Activated naive CD8-positive, alpha-beta T cell (primary cell): ENCODE measurements around the gene PCDH9.
"Not testable (repeated sequence)": the region's sequence is repeated elsewhere in the genome, so short reads cannot be mapped to it uniquely, and the experiment has no call there.

Source experiments
- H3K27ac Mint-ChIP-seq: one replicate; pipeline ENCODE4 v1.8.0; 2021; ENCODE audit warnings: mixed read lengths
- H3K27me3 Mint-ChIP-seq: one replicate; pipeline ENCODE4 v1.8.0; 2021; ENCODE audit warnings: mixed read lengths
- H3K36me3 Mint-ChIP-seq: one replicate; pipeline ENCODE4 v1.8.0; 2021; ENCODE audit warnings: mixed read lengths
- H3K4me1 Mint-ChIP-seq: one replicate; pipeline ENCODE4 v1.8.0; 2021; ENCODE audit warnings: low read depth, mixed read lengths
- H3K4me3 Mint-ChIP-seq: one replicate; pipeline ENCODE4 v1.8.0; 2021; ENCODE audit warnings: mild to moderate bottlenecking, mixed read lengths
- H3K9me3 Mint-ChIP-seq: one replicate; pipeline ENCODE4 v1.8.0; 2021; ENCODE audit warnings: low read depth, mixed read lengths

PCDH9 gene

DNA sequence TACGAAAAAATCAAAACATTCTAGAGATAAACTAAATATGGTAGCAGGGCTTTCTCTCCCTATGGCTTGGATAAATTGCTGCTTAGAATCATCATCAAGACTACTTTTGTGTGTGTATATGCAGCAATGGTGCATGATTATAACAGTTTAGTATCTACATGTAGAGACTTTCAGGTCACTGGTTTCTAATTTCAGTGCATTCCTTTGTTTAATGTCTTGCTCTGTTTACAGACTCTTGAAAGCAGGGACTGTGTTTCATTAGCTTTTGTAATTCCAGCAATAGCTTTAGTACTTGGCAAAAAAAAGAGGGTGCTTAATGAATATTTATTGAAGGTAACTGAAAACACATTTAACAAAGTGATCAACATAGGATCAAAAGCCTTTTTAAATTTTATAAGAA is 420.7 kb downstream of the PCDH9 start:
- no peak overlapping the region for H3K4me3 Mint-ChIP-seq
- H3K9me3 Mint-ChIP-seq: no peaks in the 10 kb centered on the region
- H3K4me1 Mint-ChIP-seq: no peaks in the 10 kb centered on the region
- H3K27ac Mint-ChIP-seq: no peak overlapping the region
- H3K27me3 Mint-ChIP-seq: no peaks in the 10 kb centered on the region
- H3K36me3 Mint-ChIP-seq: no peaks in the 10 kb centered on the region

DNA sequence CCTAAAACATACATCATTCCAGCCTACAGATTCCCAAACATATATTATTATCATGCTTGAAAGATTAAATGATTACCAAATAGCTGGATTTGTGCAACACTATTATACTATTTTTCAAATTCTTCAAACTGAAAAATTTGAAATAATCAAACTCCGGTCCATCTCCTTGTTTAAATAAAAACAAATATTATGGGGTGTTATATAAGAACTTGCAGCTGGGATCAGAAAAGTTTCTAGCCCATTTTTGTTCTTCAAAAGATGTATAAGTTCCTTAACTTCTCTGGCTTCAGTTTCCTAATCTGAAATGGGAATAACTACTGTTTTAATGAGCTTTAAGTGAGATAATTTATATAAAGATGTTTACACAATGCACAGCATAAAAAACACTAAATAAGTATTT is 422.9 kb downstream of the PCDH9 start:
- Mint-ChIP-seq H3K4me3 (no peak overlapping the region), H3K27ac (no peak overlapping the region), H3K9me3 (no peaks in the 10 kb centered on the region), H3K4me1 (no peaks in the 10 kb centered on the region), H3K36me3 (no peaks in the 10 kb centered on the region), H3K27me3 (no peaks in the 10 kb centered on the region)

DNA sequence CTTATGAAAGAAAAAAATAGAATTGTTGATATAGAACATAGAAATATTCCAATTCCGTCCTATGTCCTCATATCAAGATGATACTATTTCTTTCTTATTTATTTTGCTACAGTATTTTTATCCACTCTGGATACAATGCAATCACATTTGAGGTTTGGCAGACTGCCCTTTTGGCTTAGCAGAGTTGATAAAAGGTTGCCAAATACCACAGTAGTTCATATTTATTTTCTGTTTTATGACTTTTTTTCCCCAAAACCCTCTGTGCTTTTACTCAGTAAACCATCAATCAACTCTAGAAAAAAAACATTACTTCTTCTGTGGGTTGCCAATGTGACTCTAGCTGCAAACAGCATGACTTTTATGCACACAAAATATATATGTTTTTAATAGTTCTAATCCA is 424.5 kb downstream of the PCDH9 start:
- no peak overlapping the region for H3K4me3 Mint-ChIP-seq

DNA sequence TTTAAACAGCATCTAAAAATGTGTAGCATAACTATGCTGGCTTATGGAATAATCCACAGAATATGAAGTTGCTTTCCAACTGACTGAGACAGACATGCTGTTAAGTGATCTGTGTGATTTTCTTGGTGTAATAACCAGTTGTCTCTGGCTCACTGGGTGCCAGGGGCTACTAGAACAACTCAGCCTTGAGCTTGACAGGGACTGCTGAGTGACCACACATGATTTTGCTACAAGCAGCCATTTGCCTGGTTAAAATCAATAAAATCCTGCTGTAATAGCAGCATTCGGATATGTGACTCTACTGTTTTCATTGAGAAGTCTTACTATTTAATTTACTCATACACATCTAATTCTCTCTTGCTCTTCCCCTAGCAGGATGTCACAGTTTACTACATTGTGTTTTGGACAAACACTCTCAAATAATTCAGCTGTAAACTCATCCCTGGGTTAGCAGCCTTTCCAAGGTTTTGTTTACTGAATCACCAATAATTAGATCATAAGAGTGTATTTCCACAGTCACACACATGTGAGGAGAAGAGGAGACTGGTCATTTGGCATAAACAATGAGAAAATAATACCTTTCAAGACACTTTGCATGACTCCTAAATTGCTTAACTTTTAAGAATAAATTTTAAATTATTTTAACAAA is 426.2 kb downstream of the PCDH9 start:
- Mint-ChIP-seq H3K9me3 (no peaks in the 10 kb centered on the region), H3K27me3 (no peaks in the 10 kb centered on the region), H3K27ac (no peak overlapping the region), H3K4me3 (no peak overlapping the region), H3K36me3 (no peaks in the 10 kb centered on the region), H3K4me1 (no peaks in the 10 kb centered on the region)

More for the DNA sequence above, 424.5 kb downstream of the PCDH9 start:
- Mint-ChIP-seq H3K27ac (no peak overlapping the region), H3K4me1 (no peaks in the 10 kb centered on the region), H3K27me3 (no peaks in the 10 kb centered on the region), H3K9me3 (no peaks in the 10 kb centered on the region), H3K36me3 (no peaks in the 10 kb centered on the region)

DNA sequence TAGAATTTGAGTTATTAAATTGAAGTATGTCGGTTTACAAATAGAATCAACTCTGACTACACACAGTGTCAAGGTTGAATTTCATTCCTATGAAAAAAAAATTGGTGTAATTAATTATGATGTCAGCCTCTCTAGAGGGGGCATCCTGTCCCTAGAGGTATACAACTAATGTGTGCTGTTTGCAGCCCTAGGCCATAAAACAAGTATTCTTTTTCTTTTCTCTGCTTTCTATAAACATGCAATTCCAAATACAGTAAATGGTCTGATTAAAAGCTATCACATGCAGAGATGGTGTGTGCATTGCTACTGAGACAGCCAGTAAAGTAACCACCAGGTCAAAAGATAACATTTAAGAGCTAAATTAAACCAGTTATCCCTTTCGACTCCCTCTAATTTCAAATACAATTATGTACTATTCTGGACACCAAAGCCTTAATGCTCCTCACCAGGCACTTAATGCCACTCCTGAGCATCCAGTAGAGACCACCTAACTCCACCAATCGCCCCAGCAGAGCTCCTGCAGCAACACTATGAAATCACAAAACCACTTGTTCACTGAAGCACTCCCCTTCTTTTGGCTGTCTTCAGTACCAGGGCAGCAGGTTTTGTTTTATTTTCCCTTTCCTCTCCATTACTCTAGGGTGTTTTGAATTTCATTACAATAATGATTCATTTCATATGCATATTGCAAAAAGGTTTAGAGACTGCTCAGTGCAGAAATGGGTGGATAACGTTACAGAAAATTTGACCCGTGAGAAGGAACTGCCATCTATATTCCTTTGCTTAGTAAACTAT is 426.9 kb downstream of the PCDH9 start:
- Mint-ChIP-seq H3K27me3 (no peaks in the 10 kb centered on the region), H3K4me1 (no peaks in the 10 kb centered on the region), H3K27ac (no peak overlapping the region), H3K9me3 (no peaks in the 10 kb centered on the region), H3K4me3 (no peak overlapping the region), H3K36me3 (no peaks in the 10 kb centered on the region)

DNA sequence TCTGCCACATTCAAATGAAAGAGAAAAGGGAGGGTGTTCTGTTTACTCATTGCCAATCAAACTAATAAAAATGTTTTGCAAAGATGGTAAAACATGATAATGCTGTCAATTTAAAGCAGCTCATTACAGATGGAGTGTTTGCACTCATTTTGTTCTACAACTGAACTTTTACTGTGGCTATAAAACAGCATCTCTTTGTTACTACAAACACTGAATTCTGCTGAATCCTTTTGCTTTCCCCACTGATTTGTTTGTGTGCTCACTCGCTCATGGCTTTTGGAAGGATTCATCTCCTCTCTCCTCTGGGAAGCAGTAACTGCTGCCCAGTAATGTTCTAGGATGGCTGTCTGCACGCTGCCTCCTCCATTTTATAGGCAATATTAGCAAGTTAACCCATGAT is 434.5 kb downstream of the PCDH9 start:
- Mint-ChIP-seq H3K9me3 (no peaks in the 10 kb centered on the region), H3K36me3 (no peaks in the 10 kb centered on the region), H3K27me3 (no peaks in the 10 kb centered on the region), H3K4me3 (no peak overlapping the region), H3K27ac (no peak overlapping the region), H3K4me1 (no peaks in the 10 kb centered on the region)

DNA sequence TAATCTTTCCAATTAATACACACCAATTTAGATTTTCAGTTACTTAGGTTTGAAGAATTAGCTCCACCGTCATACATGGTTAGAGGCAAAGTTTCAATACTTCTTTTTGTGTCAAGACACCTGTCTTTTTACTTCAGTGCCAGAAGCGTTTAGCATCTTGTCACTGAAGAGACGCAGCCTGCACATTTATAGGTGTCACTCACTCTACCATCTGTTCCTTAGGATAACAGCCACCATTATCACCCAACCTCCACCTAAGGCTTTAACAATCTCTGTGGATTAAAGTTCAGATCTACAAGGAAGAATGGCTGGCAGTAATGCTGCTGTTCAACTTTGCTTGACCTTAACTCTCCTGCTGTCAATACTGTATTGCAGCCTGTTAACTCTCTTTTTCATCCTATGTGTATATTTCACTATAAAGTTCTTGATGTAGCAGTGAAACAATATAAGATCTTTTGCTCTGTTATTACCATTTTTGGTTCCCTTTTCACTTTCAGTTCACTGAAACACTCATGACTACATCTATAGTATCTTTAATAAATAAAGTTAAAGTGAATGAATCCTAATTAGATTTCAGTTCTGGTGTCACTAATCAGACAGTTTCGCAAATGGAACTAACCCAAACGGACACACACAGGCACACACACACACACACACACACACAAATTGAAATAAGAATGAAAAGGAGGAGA is 435.6 kb downstream of the PCDH9 start:
- H3K27ac Mint-ChIP-seq: no peak overlapping the region
- no peaks in the 10 kb centered on the region for H3K27me3 Mint-ChIP-seq
- no peaks in the 10 kb centered on the region for H3K9me3 Mint-ChIP-seq
- no peaks in the 10 kb centered on the region for H3K36me3 Mint-ChIP-seq
- H3K4me1 Mint-ChIP-seq: no peaks in the 10 kb centered on the region
- H3K4me3 Mint-ChIP-seq: no peak overlapping the region

DNA sequence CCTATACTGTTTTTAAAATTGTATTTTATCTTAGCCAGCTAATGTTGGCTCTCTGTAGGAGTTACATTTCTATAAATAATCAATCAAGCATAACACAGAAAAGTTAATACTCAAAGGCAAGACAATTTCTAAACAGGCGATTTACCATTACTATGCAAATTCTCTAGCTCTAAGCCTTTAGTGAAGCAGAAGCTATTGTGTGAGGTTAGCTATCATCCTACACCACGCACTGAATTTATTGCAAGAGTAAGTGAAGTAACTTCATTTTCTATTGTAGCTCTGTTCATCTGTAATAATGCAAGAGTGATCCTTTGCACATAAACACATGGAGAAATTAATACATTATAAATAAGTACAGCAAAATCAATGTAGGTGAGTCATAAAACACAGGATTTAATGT is 439.3 kb downstream of the PCDH9 start:
- Mint-ChIP-seq H3K4me1 (no peaks in the 10 kb centered on the region), H3K27me3 (no peaks in the 10 kb centered on the region), H3K9me3 (no peaks in the 10 kb centered on the region), H3K36me3 (no peaks in the 10 kb centered on the region), H3K27ac (no peak overlapping the region), H3K4me3 (no peak overlapping the region)

DNA sequence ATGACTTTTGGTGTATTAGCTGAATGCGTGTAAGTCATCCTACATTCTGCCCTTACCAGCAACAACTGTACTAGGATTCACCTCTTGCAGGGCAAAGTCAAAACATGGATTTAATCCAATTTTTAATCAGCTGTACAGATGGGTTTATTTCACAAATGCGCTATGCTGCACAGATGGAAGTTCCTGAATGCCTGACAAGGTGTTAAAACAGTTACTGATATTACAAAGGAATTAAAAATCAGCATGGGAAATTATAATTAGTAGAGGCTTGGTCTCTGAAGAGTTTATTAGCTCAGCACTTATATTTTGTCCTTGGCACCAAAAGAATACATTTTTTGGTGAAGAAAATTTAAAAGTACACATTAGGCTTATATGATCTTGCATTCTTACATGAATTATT is 448.9 kb downstream of the PCDH9 start:
- Mint-ChIP-seq H3K9me3 (peaks cover 4% of the 10 kb centered on the region), H3K27me3 (no peaks in the 10 kb centered on the region), H3K4me3 (no peak overlapping the region), H3K27ac (no peak overlapping the region), H3K4me1 (no peaks in the 10 kb centered on the region), H3K36me3 (no peaks in the 10 kb centered on the region)

DNA sequence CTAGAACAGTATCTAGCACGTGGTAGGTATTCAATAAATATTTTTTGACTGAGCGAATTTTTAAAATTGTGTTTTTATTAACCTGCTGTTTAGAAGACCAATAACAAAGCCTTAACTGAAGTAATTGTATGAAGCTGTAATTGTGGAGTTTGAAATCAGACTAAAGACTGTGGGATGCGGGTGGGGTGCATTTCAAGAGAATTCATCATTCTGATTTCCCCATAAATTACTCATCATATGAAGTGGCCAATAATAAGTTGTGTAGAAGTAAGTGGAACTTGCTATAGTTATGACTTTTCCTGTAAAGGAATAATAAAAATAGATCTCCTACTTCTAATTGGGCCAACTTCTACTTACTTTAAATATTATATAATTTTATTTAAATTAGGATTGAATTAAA is 449.3 kb downstream of the PCDH9 start:
- Mint-ChIP-seq H3K4me1 (no peaks in the 10 kb centered on the region), H3K9me3 (peaks cover 4% of the 10 kb centered on the region), H3K4me3 (no peak overlapping the region), H3K27me3 (no peaks in the 10 kb centered on the region), H3K27ac (no peak overlapping the region), H3K36me3 (no peaks in the 10 kb centered on the region)

DNA sequence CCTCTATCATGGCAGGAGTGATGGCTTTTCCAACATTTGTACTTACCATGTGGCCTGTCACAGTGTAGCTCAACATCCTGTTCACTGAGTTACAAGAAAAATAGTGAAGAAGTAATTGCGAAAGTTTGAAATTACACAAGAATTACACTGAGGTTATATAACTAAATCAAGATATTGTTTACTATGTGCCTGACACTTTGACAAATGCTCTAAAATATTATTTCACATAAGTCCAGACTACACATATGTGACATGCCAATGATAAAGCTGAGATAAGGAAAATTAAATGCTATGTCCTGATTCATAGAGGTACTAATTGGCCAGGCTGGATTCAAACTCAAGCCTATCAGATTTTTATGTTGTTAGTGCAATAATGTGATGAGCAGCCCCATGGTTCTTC is 451.7 kb downstream of the PCDH9 start:
- no peak overlapping the region for H3K27ac Mint-ChIP-seq
- H3K36me3 Mint-ChIP-seq: no peaks in the 10 kb centered on the region
- peaks cover 4% of the 10 kb centered on the region for H3K9me3 Mint-ChIP-seq
- H3K4me1 Mint-ChIP-seq: no peaks in the 10 kb centered on the region
- H3K4me3 Mint-ChIP-seq: no peak overlapping the region
- no peaks in the 10 kb centered on the region for H3K27me3 Mint-ChIP-seq

DNA sequence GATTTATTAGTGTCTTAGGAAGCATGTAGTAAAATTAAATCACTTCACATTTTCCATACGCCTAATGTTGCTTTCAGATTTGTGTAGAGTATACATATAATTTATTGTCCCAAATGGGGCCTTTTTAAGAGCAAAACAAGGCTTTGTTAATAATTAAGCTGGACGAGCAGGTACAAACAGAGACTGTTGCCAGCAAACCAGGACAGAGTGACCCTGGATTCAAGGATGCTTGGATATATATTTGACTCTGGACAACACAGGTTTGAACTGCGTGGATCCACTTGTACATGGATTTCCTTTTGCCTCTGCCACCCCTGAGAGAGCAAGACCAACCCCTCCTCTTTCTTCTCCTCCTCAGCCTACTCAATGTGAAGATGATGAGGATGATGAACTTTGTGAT is 454.9 kb downstream of the PCDH9 start:
- Mint-ChIP-seq H3K36me3 (no peaks in the 10 kb centered on the region), H3K4me3 (no peak overlapping the region), H3K27me3 (no peaks in the 10 kb centered on the region), H3K9me3 (peaks cover 8% of the 10 kb centered on the region), H3K4me1 (no peaks in the 10 kb centered on the region), H3K27ac (no peak overlapping the region)

DNA sequence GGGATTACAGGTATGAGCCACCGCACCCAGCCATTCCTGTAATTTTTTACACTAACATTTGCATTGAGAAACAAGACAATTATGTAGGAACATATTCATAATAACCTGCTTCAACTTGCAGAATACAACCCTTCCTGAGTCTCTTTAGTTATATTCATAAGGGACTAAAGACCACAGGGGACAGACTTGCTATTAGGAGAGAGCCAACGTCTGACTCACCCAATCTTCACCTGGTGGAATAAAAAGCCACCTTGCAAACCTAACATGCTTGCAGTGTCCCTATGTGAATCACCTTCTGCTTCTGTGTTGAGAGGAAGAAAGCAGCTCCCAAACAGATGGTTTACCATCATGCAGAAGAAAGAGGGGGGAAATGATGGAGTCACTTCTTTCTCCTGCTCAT is 456.1 kb downstream of the PCDH9 start:
- Mint-ChIP-seq H3K4me1 (no peaks in the 10 kb centered on the region), H3K27ac (no peak overlapping the region), H3K27me3 (no peaks in the 10 kb centered on the region), H3K4me3 (no peak overlapping the region), H3K36me3 (no peaks in the 10 kb centered on the region), H3K9me3 (peaks cover 8% of the 10 kb centered on the region)

DNA sequence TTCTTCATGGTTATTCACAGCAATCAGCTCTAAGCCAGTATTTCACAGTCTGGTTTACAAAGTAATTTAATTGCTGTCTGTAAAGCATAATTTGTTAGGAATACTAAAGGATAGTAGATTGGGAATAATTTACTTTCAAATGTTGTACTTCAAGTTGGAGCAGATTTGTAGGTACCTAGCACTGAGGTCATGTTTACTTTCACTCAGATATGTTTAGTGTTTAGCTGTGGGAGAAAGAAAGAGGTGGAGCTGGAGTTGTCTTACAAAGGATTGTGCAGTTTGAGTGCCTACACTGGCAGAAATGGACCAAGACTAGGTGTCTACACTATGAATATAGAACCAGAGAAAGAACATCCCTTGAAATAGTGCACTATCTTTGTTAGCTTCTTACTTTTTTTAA is 464.6 kb downstream of the PCDH9 start:
- Mint-ChIP-seq H3K36me3 (peaks cover 2% of the 10 kb centered on the region), H3K27ac (no peak overlapping the region), H3K4me3 (no peak overlapping the region), H3K4me1 (no peaks in the 10 kb centered on the region), H3K27me3 (no peaks in the 10 kb centered on the region), H3K9me3 (peaks cover 10% of the 10 kb centered on the region)

DNA sequence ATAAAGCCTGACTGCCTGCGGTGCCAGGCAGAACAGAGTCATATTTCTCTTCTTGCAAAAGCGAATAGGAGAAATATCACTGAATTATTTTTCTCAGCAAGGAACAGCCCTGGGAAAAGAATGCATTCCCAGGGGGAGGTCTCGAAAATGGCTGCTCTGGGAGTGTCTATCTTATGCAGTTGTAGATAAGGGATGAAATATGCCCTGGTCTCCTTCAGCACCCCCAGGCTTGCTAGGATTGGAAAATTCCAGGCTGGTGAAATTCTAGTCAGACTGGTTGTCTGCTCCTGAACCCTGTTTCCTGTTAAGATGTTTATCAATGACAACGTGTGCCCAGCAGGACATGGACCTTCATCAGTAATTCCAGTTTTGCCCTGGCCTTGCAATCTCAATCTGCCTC is 469.5 kb downstream of the PCDH9 start:
- not testable (repeated sequence) for H3K36me3 Mint-ChIP-seq, H3K4me3 Mint-ChIP-seq, H3K4me1 Mint-ChIP-seq, H3K27me3 Mint-ChIP-seq, H3K9me3 Mint-ChIP-seq, H3K27ac Mint-ChIP-seq
